Measurements from ENCODE around the gene EPHA6.
A peak's percentile ranks its signal among the peaks of the same experiment; 100 is the strongest.

EPHA6 gene

DNA sequence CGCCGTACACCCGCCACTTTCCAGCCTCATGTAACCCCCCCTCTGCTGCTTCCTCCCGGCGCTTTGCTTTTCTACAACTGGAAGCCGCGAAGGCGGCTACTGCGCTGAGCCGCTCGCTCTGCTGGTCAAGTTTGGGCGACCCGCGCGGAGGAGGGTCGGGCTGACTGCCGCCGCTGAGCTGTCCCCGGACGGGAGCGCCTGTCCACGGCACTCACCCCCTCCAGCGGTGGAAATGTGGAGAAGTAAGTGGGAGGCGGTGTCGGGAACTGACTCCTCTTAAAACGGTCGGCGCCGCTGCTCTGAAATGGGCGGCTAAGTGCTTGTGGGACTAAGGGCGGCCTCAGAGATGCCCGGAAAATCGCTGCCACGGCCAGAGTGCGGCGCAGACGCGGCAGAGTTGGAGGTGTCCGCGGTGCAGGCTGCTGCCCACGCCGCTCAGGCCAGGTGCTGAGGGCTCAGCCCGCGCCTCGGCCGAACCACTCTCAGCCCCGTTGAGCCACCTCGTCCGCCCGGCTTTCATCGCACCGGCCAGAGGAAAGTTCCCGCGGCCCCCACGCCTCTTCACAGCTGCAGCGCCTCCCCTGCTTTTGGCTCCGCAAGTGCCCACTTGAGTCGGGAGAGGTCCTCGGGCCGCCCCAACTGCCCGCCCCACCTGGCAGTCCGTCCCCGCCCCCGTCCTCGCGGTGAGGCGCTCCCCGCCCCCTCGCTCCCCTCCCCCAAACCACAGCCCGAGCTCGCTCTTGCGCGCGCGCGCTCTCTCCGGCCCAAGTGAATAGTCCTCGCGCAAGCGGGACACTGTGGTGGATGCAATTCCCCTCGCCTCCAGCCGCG lies at the start of gene EPHA6:
Gene EPHA6, plus strand, starts transcription at position 775 of the 831 bp plus-strand sequence.
- TF ChIP-seq ZNF274 (IDR thresholded peaks at IDR 0.05; ENCODE audit: low read depth, low read length): no peak
- H3K4me3 ChIP-seq (ENCODE audit: low read length): peak within 1 kb of the TSS; percentile 32; the same call in 1 of the 2 replicates

- TF ChIP-seq ZNF274 (IDR thresholded peaks at IDR 0.05; ENCODE audit: low read depth, low read length): no peak
- H3K4me3 ChIP-seq (ENCODE audit: low read length): no peak overlapping the region
These were observed 37.6 kb upstream of the EPHA6 start for GRCh38 chr3:96776818-96777217.

DNA sequence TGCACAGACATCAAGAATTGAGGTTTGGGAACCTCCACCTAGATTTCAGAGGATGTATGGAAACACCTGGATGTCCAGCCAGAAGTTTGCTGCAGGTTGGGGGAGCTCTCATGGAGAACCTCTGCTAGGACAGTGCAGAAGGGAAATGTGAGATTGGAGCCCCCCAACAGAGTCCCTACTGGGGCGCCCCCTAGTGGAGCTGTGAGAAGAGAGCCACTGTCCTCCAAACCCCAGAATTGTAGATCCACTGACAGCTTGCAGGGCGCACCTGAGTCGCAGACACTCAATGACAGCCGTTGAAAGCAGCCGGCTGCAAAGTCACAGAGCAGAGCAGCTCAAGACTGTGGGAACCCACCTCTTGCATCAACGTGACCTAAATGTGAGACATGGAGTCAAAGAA lies 34.6 kb upstream of the EPHA6 start:
- no peak for TF ChIP-seq ZNF274 (IDR thresholded peaks at IDR 0.05; ENCODE audit: low read depth, low read length)

GRCh38 chr3:96796101-96796500 lies 18.3 kb upstream of the EPHA6 start:
- TF ChIP-seq ZNF274 (IDR thresholded peaks at IDR 0.05; ENCODE audit: low read depth, low read length): no peak
- H3K4me3 ChIP-seq (ENCODE audit: low read length): no peak overlapping the region

More for the DNA sequence above, 34.6 kb upstream of the EPHA6 start:
- H3K4me3 ChIP-seq (ENCODE audit: low read length): no peak overlapping the region

DNA sequence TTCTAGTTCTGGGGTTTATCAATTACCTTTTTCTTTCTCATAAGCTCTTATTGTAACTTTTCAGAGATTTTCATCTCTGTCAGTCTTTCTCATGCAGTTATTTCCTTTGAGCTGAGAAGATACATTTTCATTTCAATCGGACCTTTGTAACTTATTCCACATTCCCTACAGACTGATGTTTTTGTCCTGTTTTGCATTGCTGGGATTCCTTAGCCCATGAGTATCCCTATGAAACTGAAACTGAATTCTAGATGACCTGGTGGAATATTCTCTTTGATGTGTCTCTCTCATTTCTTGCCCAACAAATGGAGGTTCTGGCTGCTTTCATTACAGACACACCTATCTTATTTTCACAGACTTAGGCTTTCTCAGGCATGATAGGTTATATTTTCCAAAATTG lies 10.5 kb upstream of the EPHA6 start:
- TF ChIP-seq ZNF274 (IDR thresholded peaks at IDR 0.05; ENCODE audit: low read depth, low read length): no peak
- H3K4me3 ChIP-seq (ENCODE audit: low read length): no peak overlapping the region

GRCh38 chr3:96806341-96806740 lies 8.1 kb upstream of the EPHA6 start:
- no peak for TF ChIP-seq ZNF274 (IDR thresholded peaks at IDR 0.05; ENCODE audit: low read depth, low read length)
- H3K4me3 ChIP-seq (ENCODE audit: low read length): no peak overlapping the region

GRCh38 chr3:96813134-96813819 lies 1.1 kb upstream of the EPHA6 start:
- TF ChIP-seq ZNF274 (IDR thresholded peaks at IDR 0.05; ENCODE audit: low read depth, low read length): no peak
- peak overlapping the region; percentile 43; the same call in 1 of the 2 replicates for H3K4me3 ChIP-seq (ENCODE audit: low read length)

GRCh38 chr3:96814651-96815567 lies 515 bp downstream of the EPHA6 start:
- TF ChIP-seq ZNF274 (IDR thresholded peaks at IDR 0.05; ENCODE audit: low read depth, low read length): no peak
- no peak overlapping the region for H3K4me3 ChIP-seq (ENCODE audit: low read length)

DNA sequence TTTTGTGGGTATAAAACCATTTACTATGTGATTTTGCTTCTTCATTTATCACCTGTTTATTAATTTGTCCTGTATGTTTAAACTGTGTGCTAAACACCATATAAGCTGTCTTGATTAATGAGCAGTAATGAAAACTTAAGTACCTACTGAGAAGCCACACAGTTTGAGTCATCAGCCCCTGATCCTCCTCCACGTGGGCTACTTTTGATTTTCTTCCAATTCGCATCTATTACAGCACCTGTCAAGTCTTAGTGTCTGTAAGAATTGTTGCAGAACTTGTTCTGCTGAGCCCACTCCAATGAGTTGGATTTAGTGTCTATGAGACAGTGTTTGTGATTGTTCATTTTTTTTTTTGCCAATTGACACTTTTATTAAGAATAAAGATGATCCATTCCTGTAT lies 16.8 kb downstream of the EPHA6 start:
- no peak overlapping the region for H3K4me3 ChIP-seq (ENCODE audit: low read length)
- TF ChIP-seq ZNF274 (IDR thresholded peaks at IDR 0.05; ENCODE audit: low read depth, low read length): no peak

DNA sequence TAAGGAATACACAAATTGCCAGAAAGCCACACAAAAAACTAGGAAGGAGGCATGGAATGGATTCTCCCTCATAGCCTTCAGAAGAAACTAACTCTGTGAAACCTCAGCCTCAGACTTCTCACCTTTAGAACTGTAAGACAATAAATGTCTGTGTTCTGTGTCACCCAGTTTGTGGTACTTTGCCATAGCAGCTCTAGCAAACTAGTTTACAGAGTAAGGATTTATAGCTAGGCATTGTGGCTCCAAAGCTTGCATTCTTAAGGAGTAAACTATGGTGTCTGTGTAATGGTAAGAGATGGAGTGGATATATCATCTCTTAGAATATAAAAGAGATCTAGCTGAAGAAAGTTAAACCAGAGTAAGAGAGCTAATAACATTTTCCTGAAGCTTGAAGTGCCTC lies 18.9 kb downstream of the EPHA6 start:
- no peak for TF ChIP-seq ZNF274 (IDR thresholded peaks at IDR 0.05; ENCODE audit: low read depth, low read length)
- H3K4me3 ChIP-seq (ENCODE audit: low read length): no peak overlapping the region

GRCh38 chr3:96836153-96836915 lies 21.9 kb downstream of the EPHA6 start:
- no peak for TF ChIP-seq ZNF274 (IDR thresholded peaks at IDR 0.05; ENCODE audit: low read depth, low read length)

GRCh38 chr3:96843505-96844203 lies 29.3 kb downstream of the EPHA6 start:
- no peak overlapping the region for H3K4me3 ChIP-seq (ENCODE audit: low read length)
- no peak for TF ChIP-seq ZNF274 (IDR thresholded peaks at IDR 0.05; ENCODE audit: low read depth, low read length)

More at GRCh38 chr3:96836153-96836915, 21.9 kb downstream of the EPHA6 start:
- H3K4me3 ChIP-seq (ENCODE audit: low read length): no peak overlapping the region

DNA sequence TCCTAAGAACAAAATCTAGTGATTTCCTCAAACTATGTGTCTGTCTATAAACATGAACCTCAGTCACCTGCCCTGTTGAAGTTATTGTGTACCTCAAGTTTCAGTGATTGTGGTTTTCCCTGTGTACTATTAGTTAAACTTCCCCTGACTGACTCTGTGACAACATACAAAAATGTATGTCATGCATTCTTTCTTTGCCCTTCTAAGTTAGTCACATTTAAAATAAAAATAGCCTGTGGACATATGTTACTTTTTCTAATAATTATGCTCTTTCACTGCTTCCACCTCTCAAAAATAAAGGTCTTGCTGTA lies 29.8 kb downstream of the EPHA6 start:
- H3K4me3 ChIP-seq (ENCODE audit: low read length): no peak overlapping the region
- no peak for TF ChIP-seq ZNF274 (IDR thresholded peaks at IDR 0.05; ENCODE audit: low read depth, low read length)

Data from GM08714 (cell line).